Occipital lobe (tissue), 2 donors: ENCODE data around the gene TXNL1. TPM values are rescaled to one million over a fixed set of nuclear protein-coding genes. Genes with fewer than 3 reads are reported as not detected.

Experiments used
- DNase-seq: peaks from one replicate; lab custom pipeline; 2025; lab: John Stamatoyannopoulos, UW
- total RNA-seq: library from RNA; depleted of rRNA; stranded (reverse); fragments of >200 nt; gene quantifications from one replicate; pipeline ENCODE4 v1.2.3, GENCODE V29; 2014

Gene TXNL1
- total RNA-seq, 1 donor from 2014 or later: 55.7 TPM

DNA sequence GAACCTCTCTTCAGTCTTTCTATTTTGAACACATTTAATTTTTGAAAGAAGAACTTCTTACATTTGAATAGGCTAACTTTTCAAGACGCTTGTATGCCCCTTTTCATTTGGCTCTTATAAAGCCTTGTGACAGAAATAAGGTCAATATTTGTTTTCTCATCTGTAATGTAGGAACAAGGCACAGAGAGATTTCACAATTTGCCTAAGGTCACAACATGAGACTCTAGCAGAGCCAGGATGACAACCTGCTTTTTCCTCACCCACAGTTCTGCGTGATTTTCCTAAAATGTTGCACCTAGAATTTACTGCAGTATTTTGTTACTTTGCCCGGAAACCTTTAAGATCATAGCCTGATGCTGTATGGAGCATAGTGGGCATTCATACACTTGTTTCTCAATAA is 67.4 kb downstream of the TXNL1 start:
- no peak for DNase-seq

GRCh38 chr18:56569416-56569815 is 69.0 kb downstream of the TXNL1 start:
- DNase-seq: no peak

DNA sequence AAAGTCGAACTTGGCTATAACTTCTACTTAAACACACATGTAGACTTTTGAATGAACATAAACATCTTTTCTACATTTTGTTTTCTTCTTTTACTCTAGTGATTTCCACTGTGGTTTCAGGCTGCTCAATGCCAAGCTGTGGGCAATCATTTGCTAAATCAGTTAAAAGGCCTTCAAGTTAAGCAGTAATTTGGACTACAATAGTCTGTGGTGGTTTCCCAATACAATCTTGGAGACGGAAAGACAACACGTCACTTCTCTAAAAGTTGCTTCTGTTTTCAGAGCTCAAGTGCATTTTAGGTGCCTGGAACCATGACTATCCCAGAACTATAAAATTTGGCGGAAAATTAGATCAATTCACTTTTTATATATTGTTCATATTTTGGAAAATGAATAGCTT is 69.4 kb downstream of the TXNL1 start:
- no peak for DNase-seq

DNA sequence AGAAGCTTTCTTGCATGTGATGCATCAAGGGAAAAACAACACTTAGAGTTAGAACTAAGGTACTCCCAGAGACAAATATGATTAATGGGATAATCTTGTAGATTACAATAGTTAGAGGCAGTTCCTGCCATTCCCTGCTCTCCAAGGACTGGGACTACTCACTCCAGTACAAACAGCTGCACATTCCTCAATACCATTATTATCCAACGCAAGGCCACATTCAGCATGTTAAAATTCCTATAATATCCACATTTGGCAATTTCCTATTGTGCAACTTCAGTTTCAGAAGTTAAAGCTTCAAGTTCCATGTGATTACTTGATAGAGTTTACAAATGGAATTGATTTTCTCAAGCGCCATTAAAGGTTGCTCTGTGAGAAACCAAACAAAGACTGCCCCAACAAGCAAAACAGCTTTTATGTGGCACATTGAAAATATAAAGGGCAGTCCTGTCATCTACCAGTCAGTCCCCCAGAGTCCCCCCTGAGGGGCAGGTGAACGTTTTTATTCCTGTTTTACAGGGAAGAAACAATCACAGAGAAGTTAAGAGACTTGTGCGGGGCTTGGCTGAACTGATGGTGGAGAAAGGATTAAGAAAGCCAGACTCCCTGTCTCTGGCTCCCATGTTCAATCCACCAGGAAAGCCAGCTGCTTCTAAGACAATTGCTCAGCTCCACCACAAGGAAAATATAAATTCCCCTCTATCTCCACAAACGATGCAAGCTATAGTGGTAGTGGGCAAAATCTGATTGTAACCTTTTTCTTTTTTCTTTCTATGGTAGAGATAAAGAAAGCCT is 72.6 kb downstream of the TXNL1 start:
- DNase-seq: no peak

DNA sequence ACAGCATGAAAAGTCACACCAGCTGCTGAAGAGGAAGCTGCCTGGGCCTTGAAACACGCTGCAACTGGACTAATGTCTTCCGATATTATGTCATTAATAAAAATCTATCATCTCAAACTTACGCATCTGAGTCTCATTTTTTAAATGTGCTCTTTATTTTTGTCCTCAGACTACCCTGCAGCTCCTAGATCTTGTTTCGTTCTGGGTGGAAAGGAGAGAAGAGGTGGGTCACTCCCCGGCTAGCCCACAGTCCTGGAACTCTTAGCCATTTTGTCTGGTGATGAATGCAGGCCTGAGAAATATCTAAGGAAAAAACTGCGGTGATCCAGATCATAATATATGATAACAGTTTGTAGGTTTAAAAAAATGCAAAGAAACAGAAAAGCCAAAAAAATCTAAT is 73.3 kb downstream of the TXNL1 start:
- no peak for DNase-seq

GRCh38 chr18:56563568-56563967 is 74.8 kb downstream of the TXNL1 start:
- no peak for DNase-seq

- no peak for DNase-seq
Observed at GRCh38 chr18:56562479-56562878, 75.9 kb downstream of the TXNL1 start.

DNA sequence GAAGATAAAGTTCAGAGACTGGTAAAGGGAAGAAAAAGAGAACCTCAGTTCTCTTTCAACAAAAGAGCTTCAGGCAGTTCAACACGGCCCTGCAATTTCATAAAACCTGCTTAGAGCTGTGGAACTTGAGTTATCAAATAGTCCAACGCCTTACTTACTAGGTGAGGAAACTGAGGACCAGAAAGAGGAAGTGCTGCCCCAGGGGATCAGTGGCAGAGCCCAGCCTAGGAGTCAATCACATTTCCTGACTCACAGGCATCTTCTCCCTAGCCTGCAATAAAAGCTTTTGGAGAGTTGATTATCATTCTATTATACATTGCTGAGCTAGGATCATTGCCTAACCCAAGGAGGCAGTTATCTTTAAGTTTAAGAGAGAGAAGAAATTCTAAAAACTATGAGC is 77.4 kb downstream of the TXNL1 start:
- no peak for DNase-seq

- no peak for DNase-seq
Observed at GRCh38 chr18:56559044-56559443, 79.3 kb downstream of the TXNL1 start.

DNA sequence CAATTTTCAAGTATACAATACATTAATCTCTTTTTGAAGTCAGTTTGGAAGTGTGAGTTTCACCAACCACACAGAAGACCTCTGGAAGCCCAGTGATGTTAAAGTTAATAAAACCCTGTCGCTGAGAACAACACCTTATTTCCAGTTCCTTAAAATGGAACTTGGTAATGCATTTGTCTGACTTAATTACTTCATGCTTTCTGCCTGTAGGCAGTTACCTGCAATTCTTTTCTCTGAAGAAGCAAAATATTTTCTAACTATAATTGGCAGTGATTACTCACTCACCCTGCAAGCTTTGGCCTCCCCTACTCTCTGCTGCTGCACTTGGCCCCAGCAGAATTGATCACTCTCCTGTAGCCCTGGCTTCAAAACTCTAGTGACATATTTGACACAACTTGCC is 81.5 kb downstream of the TXNL1 start:
- no peak for DNase-seq

DNA sequence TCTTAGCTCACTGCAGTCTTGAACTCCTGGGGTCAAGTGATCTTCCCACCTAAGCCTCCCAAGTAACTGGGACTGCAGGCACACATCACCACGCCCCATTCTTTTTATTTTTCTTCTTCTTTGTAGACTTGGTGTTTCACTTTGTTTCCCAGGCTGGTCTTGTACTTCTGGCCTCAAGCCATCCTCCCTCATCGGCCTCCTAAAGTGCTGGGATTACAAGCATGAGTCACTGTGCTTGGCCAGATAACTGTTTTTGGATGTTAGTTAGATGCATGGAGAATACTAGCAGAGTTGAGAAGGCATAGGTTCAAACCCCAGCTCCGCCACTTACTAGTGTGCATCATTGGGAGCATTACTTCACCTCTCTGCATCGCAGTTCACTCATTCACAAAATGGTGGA is 88.3 kb downstream of the TXNL1 start:
- no peak for DNase-seq

Other genes starting within 250 kb of the TXNL1 start
- gene WDR7, start 12.8 kb upstream of the TXNL1 start, total RNA-seq: 132 TPM